H7 (cell line): ENCODE measurements around the gene MKI67. TPM values are rescaled to one million over a fixed set of nuclear protein-coding genes. Genes with fewer than 3 reads are reported as not detected.

ENCODE experiments used
- total RNA-seq: library from RNA; depleted of rRNA; stranded (reverse); fragments of >200 nt; shearing (Covaris generic); gene quantifications from 2 replicates; pipeline ENCODE4 v1.2.3, GENCODE V29; 2014; rRNA removed

Gene MKI67
- total RNA-seq, 1 experiment from 2014 or later = 17.1 TPM

Other genes starting within 250 kb of the MKI67 start
- gene CLRN3, start 233.5 kb downstream of the MKI67 start, total RNA-seq = not detected in 2 replicates
- 0.04 and 0.69 TPM in 2 replicates for gene PTPRE, start 219.3 kb downstream of the MKI67 start, total RNA-seq